ENCODE data around the gene XRCC1.
"Not testable (repeated sequence)": the region's sequence is repeated elsewhere in the genome, so short reads cannot be mapped to it uniquely, and the experiment has no call there.

Gene XRCC1

DNA sequence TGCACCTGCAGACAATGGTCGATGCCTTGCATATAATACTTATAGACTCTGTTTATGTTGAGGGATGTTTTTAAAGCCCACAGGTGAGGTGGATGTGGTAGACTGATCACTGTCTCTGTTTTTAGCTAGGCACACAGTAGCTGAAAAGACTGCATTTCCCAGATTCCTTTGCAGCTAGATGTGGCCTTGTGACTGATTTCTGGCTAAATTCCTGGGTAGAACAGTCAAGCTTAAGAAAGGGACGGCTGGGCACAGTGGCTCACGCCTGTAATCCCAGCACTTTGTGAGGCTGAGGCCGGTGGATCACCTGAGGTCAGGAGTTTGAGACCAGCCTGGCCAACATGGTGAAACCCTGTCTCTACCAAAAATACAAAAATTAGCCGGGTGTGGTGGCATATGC is 25.0 kb upstream of the XRCC1 start:
- not testable (repeated sequence) for DNase-seq (ENCODE audit: low read depth)

DNA sequence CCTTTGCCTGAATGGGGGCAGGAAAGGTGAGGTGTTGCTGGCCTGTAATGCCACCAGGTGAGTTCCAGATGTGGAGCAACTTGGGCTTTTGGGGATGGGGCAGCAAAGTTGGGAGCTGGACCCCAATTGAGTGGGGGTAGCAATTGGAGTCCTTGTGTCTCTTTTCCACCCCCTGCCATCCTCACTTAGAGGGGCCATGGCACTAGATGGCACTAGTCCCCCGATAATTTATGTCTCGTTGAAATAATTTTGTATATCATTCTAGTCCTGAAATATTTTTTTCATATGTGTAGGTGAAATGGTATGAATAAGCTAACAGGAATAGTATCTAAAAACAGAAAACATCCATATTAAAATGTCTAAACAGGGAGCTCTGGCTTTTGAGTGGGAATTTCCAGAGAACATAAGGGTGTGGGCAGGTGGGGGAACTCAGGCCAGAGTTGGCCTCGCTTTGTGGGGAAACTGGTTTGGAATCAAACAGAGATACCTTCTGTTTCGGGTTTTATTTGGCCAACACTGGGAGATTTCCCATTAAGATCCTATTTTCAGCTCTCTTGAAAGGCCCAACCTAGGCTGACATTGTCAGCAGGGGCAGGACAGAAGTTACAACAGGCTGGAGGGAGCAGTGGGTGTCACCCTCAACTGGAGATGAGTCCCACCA is 24.4 kb upstream of the XRCC1 start:
- no peak for DNase-seq (ENCODE audit: low read depth)

DNA sequence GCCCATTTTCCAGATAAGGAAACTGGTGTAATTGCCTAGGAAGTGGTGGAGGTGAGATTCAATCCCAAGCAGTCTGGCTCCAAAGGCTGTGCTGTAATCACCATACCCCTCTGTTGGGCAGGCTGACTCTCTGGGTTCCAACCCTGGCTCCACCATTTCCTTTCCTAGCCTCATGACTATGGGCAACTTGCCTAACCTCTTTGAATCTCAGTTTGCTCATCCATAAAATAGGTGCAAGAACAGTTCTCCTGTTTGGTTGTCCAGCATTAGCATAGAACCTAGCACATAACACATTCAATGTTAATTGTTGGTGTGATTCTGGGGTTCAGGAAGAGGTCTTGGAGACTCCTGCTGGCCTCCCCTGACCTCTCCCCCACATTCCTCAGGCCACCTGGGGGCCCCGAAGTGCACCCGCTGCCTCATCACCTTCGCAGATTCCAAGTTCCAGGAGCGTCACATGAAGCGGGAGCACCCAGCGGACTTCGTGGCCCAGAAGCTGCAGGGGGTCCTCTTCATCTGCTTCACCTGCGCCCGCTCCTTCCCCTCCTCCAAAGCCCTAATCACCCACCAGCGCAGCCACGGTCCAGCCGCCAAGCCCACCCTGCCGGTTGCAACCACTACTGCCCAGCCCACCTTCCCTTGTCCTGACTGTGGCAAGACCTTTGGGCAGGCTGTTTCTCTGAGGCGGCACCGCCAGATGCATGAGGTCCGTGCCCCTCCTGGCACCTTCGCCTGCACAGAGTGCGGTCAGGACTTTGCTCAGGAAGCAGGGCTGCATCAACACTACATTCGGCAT is 23.3 kb upstream of the XRCC1 start:
- no peak for DNase-seq (ENCODE audit: low read depth)

DNA sequence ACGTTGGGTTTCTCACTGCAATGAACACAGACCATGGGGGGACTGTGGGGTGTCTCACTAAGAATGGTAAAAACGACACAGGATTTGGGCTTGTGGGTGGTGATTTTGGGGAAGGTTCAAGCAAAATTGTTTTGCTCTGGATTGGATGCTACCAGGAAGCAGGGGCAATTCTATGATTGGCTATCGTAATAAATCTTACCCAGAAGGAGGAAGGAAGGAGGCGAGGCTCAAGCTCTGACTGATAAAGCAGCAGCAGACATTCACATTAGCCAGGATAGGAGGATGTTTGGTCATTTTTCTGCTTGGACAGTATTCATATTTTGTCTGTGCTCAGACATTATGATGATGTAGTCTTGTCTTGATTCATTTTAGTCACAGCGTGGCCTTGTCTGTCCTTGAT is 22.5 kb upstream of the XRCC1 start:
- DNase-seq (ENCODE audit: low read depth) = no peak

DNA sequence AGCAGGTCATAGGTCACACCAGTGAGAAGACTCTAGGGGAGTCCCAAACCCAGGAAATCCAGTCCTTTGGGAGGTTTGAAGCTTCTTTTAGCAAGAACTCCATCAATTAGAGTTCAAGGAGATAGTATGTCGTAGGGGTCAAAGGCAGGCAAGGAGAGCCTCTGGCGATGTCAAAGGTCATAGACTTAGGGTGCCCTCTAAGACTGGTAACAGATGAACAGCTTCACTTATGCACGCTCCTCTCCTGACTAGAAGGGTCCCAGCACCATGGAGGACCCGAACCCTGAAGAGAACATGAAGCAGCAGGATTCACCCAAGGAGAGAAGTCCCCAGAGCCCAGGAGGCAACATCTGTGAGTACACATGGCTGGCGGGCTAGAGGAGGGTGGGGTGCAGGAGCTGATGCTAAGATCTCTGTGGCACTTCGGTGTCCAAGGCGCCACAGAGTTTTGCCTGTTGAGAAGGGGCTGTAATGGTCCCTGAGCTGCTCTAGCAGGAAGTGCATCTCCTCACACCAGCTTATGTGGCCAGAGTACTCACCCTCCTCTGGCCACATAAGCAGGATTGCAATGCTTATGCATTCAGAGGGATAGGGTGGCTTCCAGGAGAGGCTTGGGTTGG is 21.6 kb upstream of the XRCC1 start:
- no peak for DNase-seq (ENCODE audit: low read depth)

DNA sequence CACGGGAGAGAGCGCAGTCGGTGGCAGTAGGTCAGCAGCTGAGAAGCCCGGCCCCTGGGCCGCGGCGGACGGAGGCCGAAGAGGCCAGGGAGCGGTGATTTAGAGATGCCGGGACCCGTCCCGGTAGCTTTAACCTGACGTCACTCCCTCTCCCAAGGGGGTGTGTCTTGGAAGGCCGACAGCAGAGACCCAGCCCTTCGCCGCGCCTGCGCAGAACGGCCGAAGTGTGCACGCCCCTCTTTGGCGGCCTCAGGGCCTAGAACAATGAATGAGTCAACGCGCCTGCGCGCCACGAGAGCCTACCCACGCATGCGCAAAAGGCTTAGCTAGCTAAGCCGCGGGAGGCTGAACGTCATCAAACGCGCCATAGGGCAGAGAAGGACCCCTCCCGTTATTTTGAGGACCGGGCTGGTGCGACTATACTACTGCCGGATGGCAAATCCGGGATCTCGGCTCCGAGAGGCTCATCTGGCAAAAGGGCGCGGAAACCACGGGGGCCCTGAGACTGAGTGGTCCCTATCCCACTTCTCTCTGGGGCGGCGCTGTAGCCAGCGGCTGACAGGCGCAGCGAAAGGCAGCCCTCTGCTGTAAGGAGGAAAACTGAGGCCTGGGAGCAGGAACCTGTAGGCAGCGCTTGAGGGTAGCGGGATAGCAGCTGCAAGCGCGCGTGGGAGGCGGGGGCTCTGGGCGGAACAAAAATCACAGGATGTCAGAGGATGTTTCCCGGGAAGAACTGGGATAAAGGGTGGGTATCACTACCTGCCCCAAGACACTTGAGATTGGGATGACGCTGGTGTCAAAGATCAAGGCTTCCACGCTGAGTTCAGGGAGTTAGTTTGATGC is 20.9 kb upstream of the XRCC1 start, which contains the start of the genes IRGQ and ZNF576:
Gene IRGQ (minus strand): TSS at position 136 of the 843 bp plus-strand sequence. CDS start 796 bp downstream, outside the sequence.
Gene ZNF576 (plus strand): TSS at position 597 of the 843 bp plus-strand sequence. CDS start 514 bp downstream, outside the sequence.
- DNase-seq (ENCODE audit: low read depth) = peak; percentile 100

DNA sequence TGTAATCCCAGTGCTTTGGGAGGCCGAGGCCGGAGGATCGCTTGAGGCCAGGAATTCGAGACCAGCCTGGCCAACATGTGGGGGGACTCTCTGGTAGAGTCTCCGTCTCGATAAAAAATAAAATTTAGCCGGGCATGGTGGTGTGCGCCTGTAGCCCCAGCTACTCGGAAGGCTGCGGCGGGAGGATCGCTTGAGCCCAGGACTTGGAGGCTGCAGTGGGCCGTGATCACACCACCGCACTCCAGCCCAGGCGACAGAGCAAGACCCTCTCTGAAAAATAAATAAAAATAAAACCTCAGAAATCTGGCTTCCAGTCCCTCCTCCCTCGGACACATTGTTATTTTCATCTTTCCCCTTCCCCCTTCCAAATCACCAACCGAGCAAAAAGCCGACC is 20.3 kb upstream of the XRCC1 start:
- DNase-seq (ENCODE audit: low read depth) = no peak

DNA sequence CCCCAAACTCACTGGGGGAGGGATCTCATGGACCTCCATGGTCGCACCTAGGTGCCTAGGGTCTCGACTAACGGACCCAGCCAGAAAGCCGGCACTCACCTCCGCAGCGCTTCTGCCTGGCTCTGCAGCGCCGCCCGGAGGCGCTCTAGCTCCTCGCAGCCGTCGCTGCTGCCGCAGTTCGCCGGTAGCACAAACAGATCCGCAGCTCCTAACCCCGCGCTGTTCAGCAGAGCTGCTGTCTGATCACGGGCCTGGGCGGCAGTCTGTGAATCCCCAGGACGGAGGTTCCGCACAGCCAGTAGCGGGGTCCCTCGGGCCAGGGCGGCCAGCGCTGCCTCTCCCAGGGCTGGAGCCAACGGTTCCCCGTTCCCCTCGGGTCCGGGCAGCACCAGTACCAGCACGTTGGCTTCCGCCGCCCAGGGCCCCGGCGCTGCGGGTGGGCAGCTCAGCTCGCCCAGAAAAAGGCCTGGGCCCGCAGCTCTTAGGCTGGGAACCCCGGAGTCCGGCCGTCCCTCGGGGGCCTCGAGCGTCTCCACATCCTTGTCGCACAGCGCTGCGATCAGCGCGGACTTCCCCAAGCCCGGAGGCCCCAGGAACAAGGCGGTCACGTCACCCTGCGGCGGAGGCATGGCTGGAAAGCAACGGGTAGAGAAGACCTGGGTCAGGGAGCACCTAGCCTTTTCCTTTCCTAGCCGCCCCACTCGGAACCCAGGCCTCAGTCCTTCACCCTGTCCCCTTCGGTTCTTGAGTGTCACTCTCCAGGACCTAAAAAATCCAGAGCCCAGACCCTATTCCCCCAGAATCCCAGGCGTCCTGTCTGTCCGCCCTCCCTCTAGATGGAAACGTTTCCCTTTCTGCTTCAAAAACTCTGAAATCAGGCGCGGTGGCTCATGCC is 19.6 kb upstream of the XRCC1 start:
- peak; percentile 54 for DNase-seq (ENCODE audit: low read depth)

DNA sequence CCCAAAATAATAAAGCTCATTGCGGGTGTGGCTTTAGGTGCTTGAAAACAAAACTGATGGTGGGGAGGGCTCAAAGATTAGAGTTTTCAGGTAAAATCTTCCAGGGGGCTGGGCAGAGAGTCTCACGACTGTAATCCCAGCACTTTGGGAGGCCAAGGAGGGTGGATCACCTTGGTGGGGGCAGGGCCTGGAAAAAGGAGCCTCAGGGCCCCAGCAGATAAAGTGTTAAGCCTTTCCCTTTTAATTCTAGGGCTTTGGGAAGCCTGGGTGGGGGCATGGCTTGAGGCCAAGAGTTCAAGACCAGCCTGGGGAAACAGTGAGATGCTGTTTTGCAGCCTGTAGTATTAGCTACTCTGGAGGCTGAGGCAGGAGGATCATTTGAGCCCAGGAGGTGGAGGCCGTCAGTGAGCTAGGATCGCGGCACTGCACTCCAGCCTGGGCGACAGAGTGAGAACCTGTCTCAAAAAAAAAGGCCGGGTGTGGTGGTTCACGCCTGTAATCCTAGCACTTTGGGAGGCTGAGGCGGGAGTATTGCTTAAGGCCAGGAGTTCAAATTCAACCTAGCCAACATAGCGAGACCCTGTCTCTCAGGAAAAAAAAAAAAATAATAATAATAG is 18.9 kb upstream of the XRCC1 start:
- no peak for DNase-seq (ENCODE audit: low read depth)

DNA sequence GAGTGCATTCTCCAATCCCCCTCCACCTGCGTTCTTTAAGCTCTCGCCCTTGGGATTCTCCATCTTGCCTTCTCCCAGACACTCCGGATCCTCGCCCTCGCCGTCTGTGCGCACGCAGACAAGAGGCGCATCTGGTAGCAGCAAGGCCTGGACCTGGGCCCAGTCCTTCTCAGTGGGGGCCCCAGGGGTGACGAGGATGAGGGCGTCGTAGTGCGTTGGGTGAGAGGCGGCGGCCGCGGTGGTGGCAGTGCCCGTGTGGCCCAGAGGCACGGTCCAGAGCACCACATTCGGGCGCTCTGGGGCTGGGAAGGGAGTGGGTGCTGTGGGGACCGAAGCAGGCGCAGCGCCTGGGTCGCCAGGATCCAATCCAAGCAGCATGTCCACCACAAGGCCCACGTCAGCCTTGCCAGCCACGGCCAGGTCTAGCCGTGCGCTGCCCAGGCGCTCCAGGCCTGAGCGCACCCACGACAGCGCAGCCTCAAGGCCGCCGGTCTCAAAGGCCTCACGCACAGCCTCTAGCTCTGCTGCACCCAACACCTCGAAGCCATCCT is 17.5 kb upstream of the XRCC1 start:
- DNase-seq (ENCODE audit: low read depth) = no peak

DNA sequence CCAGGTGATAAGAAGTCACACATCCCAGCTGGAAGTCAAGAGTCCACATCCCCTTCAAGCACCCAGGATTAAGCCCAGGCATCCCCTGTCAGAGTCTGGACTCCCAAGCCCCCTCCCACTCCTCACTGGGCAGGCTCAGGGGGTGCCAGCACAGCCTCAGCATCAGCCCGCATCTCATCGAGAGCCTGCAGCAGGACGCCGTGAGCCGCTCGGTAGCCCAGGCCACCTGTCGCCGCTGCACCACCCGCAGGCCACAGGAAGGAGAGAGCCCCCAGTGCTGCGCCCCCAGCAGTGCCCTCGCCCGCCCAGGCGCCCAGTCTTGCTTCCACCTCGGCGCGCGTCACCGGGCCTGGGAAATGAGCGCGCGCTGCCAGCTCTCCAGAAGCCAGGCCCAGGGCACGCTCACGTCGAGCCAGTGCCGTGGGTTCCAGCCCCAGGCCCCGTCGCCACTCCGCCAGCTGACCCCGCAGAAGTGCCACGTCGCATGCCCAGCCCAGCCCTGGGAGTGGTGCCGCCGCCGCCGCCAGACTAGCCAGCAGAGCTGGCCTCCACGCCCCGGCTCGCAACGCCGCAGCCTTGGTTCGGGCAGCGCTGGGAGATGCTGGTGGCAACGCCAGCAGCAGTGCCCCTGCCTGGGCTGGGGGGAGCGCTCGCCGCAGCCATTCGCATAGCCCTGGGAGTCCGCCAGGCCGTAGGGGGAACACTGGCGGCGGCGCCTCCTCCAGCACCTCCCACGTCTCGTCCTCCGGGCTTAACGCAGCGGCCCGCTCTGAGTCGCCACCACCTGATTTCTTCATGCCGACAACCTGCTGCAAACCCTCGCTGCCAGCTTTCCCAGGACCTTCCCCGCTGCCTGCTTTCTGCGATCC is 16.8 kb upstream of the XRCC1 start:
- DNase-seq (ENCODE audit: low read depth) = no peak

DNA sequence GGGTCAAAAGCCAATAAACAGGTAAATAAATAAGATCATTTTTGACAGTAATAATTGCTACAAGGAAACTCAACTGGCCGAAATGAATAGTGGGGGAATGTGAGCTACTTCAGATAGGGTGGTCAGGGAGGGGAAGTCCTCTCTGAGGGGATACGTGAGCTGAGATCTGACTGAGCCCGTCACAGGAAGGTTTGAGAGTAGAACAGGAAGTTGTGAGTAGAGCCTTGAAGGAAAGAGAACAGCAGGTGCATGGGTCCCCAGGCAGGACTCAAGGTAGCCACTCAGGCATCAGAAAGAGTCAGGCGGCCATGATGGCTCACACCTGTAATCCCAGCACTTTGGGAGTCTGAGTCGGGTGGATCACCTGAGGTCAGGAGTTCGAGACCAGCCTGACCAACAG is 14.4 kb upstream of the XRCC1 start:
- no peak for DNase-seq (ENCODE audit: low read depth)

DNA sequence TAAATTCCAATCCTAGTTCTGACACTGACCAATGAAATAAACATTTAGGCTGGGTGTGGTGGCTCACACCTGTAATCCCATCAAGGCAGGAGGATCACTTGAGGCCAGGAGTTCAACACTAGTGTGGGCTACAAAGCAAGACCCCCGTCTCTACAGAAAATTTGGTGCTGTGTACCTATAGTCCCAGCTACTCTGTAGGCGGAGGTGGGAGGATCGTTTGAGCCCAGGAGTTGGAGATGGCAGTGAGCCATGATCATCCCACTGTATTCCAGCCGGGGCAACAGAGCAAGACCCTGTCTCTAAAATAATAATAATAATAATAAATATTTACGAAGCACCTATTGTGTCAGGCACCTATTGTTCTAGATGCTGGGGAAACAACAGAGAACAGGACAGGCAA is 13.9 kb upstream of the XRCC1 start:
- DNase-seq (ENCODE audit: low read depth) = no peak

DNA sequence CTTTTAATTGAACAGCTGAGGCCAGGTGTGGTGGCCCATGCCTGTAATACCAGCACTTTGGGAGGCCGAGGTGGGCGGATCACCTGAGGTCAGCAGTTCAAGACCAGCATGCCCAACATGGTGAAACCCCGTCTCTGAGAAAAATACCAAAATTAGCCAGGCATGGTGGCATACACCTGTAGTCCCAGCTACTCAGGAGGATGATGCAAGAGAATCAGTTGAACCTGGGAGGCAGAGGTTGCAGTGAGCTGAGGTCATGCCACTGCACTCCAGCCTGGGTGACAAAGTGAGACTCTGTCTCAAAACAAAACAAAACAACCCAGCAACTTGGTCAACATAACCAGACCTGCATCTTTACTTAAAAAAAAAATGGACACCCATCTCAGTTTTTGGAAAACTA is 11.7 kb upstream of the XRCC1 start:
- not testable (repeated sequence) for DNase-seq (ENCODE audit: low read depth)

DNA sequence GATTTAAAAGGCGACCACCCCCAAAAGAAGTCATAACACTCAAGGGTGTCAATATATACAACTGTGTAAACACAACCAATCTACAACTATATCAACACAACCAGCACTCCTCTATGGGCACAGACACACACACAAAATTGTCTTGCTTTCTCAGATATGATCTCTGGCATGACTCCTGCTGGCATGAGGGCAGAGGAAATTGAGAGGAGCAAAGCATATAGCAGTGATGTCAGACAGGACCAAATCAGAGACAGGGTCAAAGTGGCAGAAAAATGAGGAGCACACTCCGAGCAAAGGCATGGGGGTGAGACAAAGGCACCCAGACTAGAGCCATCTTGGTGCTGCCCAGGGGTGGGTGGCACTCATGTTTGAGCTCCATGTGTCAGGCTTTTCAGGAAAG is 11.0 kb upstream of the XRCC1 start:
- no peak for DNase-seq (ENCODE audit: low read depth)

DNA sequence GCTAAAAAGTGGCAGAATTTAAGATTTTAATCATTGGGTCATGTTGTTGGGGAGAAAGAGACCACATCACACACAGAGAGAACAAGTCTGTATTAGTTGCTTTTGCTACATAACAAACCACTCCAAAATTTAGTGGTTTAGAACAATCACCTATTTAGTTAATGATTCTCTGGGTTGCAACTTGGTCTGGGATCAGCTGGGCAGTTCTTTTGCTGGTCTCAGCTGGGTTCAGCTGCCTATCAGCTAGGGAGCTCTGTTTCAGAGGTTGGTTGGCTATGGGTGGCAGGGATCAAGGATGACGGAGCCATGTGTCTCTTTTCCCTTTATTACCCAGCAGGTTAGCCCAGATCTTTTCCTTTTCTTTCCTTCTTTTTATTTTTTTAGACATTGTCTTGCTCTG is 9.2 kb upstream of the XRCC1 start:
- DNase-seq (ENCODE audit: low read depth) = no peak

DNA sequence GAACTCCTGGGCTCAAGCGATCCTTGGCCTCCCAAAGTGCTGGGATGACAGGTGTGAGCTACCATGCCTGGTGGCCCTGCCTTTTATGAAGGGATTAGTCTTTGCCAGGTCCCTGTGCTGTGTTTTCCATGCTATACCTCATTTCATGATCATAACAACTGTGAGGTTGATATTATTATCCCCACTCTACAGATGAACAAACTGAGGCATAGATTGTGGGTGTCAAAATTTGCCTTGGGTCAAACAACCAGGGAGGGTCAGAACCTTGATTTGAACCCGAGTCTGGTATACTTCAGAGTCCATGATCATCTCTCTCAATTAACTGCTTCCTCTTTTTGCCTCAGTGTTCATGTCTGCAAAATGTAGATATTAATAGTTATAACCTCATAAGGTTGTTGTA is 7.2 kb upstream of the XRCC1 start:
- DNase-seq (ENCODE audit: low read depth) = no peak

DNA sequence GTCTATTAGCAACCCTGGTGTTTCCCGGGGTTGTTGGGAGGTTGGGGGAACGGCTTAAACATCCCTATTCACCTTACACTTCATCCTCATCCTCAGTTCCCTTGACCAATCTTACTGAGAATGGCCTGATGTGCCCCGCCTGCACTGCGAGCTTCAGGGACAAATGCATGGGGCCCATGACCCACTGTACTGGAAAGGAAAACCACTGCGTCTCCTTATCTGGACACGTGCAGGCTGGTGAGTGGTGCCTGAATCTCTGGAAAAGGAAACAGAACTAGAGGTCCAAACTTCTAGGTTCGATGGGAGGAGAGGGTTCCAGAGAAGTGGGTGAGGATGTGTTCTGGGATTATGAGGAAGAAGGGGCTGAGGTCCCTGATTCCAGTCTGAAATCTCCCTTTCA is 6.1 kb upstream of the XRCC1 start:
- no peak for DNase-seq (ENCODE audit: low read depth)

DNA sequence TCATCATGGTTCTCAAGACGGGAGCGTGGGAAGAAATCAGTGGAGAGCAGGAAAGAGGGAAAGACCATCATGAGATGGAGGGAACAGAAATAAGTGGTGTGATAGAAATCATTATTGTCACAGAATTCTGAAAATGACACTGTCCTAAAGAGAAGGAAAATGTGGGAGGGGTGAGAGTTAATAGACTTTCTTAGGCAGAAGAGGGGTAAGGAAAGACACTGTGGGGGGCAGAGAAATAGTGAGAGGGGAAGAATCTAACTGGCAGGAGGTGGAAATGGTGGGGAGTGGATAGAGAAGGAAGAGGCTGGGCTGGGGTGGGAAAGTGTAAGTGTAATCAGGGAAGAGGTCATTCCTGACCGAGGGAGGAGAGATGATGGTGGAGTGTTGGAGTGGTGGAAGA is 3.5 kb upstream of the XRCC1 start:
- no peak for DNase-seq (ENCODE audit: low read depth)

Measured in activated T-helper 1 cell treated with Interleukin-2 at 50 U/mL for 16 hours (primary cell).